Endometrium (tissue), 2 donors: ENCODE measurements around the gene GNG7.
"Not testable (repeated sequence)": the region's sequence is repeated elsewhere in the genome, so short reads cannot be mapped to it uniquely, and the experiment has no call there.

Experiments
- FAIRE-seq: peaks from 2 replicates; lab custom pipeline; 2012; peaks lifted over from hg19 to GRCh38; lab: Jason Lieb, UNC
- donor health status: control.
- donor health status: control.

The GNG7 gene

DNA sequence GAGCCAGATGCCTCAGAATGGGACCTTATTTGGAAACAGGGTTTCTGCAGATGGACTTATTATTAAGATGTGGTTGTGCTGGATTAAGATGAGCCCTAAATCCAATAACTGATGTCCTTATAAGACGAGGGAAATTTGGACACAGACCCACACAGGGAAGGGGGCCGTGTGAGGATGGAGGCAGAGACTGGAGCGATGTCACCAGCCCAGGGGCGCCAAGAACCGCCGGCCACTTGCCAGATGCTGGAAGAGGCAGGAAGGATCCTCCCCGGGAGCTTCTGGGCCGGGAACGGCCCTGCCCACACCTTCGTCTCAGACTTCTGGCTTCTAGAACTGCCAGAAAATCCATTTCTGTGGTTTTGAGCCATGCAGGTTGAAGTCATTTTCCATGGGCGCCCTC lies 26.6 kb downstream of the GNG7 start:
- no peak for FAIRE-seq

GRCh38 chr19:2670217-2670616 lies 32.3 kb downstream of the GNG7 start:
- FAIRE-seq = no peak

DNA sequence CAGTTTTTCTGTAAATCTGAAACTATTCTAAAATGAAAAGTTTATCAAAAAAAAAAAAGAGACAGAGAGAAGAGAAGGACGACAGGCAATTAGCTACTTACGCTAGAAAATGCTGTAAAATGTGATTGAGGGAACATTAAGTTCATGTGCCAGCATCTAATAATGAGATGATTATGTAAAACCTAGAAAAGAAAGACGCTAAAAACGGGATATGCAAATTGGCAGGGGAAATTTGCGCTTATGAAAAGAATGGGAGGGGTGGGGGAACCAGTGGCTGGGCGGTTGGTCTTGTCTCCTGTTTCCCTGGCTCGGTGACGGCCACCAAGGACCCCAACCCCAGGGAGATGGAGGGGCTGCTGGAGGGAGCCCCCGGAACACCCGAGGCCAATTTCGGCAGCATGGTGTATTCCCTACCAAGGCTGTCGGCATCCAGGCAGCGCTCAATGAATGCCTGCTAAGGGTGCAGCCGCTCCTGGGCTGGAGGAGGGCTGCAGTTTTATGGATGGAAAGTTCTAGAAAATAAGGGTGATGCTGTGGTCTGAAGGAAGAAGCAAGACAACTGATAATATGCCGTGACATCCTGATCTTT lies 34.2 kb downstream of the GNG7 start:
- no peak for FAIRE-seq

DNA sequence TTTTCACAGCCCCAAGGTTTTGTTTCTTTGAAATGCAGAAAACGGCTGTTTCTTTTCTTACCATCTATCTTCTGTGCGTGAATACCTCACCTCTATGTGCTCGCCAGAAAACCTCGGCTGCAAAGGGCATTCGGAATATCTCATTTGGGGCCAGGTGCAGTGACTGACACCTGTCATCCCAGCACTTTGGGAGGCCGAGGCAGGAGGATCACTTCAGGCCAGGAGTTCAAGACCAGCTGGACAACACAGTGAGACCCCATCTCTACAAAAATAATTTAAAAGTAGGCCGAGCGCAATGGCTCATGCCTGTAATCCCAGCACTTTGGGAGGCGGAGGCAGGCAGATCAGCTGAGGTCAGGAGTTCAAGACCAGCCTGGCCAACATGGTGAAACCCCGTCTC lies 35.1 kb downstream of the GNG7 start:
- not testable (repeated sequence) for FAIRE-seq

DNA sequence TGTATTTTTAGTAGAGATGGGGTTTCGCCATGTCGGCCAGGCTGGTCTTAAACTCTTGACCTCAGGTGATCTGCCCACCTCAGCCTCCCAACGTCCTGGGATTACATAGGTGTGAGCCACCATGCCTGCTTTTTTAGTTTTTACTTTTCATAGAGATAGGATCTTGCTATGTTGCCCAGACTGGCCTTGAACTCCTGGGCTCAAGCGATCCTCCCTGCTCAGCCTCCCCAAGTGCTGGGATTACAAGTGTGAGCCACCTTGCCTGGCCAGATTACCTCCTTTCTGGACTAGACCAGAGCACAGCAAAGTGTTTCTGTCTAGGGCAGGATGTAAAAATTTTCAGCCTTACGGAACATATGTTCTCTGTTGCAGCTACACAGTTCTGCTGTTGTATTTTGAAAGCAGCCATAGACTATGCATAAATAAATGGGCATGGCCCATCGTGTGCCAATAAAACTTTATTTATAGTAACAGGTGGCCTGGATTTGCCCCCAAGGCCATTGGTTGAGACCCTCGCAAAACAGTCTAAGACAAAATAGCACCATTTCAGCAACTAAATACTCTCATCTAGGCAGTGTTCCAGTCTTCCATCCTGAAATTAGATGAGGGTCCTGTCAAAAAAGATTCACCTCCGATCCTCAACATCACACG lies 36.0 kb downstream of the GNG7 start:
- FAIRE-seq = no peak

DNA sequence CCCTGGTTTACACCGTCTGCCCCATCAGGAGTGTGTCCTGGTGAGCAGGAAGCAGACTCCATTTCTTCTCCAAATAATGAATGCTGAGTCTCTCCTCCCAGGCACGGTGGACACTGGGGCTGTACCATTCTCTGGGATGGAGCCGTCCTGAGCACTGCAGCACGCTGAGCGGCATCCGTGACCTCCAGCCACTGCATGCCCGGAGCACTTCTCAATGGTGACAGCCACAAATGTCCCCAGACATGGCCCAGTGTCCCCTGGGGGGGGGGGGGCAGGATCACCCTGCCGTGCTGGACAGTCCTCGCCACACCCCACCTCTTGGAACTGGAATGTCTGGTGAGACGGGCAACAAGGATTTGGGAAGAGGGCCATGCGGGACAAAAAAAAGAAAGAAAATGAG lies 37.4 kb downstream of the GNG7 start:
- no peak for FAIRE-seq

DNA sequence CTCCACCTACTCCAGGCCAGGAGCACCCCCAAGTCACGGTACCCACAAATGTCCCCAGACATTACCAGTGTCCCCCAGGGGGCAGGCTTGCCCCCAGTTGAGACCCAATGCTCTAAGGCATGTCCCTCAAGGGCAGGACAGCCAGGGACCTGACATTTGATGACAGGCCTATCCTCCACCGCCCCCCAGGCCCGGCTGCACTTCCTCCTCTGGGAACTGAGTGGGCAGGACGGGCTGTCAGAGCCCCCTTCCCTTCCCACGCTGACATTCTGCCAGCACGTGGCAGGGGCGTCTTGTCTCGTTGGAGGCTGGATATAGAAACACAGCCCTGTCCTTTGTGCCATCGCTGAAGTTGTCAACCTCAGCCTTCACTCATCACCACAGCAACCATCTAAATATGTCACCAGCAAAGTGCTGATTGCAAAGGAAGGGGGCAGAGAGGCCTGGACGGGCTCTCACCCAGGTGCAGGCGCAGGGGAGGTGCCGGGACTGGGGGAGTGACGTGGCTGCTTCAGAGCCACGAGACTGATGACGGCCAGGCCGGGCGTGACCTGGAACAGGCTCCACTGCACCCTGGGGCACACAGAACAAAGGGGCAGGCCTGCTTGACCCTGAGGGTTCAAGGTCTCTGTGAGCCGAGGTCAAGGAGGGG lies 38.4 kb downstream of the GNG7 start:
- no peak for FAIRE-seq

- FAIRE-seq = no peak
Measured at GRCh38 chr19:2661615-2662014, 40.9 kb downstream of the GNG7 start.

GRCh38 chr19:2659856-2660432 lies 42.5 kb downstream of the GNG7 start:
- no peak for FAIRE-seq

- FAIRE-seq = no peak
Measured at GRCh38 chr19:2656533-2656932, 46.0 kb downstream of the GNG7 start.

DNA sequence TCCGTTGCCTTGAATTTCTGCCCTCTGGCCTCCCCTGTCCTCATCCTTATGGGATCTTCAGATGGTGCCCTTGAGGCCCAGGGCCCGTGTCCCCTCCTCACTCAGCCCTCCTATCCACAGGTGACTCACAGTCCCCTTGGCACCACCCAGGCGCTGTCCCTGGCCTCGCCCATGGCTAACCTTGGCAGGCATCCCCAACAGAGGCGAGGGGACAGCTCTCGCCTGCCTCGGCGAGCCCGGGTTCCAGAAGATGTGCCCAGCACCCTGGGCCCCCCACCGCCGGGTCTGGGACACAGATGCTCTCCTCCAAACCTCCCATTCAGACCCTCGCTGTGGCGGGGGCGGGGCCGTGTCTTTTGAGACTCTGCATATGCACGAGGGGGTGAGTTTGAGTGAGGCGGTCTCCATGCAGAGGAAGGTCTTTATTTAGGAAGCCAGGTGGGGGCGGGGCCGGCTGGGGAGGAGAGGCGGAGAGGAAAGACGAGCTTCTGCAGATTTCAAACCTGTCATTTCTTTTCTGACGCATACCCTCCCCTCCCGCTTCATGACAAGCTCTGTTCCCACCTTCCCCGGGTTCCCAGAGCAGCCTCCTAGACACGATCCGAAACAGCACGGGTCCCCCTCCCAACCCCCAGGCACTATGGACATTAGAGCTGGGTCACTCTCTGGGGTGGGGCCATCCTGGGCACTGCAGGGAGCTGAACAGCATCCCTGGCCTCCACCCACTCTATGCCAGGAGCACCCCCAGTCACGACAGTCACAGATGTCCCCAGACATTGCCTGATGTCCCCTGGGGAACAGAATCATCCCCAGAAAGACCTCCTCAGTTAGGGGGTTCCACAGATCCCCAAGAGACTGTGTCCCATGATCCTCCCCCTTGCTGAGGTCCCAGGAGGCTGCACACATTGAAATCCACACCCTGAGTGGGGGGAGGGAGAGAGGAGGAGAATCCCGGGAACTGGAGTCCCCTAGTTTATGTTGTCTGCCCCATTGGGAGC lies 48.5 kb downstream of the GNG7 start:
- FAIRE-seq = no peak

- no peak for FAIRE-seq
Measured at GRCh38 chr19:2653218-2653617, 49.3 kb downstream of the GNG7 start.

DNA sequence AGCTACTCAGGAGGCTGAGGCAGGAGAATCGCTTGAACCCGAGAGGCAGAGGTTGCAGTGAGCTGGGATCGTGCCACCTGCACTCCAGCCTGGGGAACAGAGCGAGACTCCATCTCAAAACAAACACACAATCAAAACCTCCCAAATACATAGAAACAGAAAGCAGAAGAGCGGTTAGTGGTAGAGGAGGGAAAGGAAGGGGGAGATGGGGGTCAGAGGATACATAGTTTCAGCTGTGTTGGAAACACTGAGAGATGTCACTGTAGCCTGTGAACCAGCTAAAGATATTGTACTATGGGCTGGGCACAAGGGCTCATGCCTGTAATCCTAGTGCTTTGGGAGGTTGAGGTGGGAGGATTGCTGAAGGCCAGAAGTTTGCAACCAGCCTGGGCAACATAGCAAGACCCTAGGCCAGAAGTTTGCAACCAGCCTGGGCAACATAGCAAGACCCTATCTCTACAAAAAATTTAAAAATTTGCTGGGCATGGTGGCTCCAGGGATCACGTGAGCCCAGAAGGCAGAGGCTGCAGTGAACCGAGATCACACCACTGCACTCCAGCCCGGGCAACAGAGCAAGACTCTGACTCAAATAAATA lies 49.9 kb downstream of the GNG7 start:
- no peak for FAIRE-seq

GRCh38 chr19:2651002-2651733 lies 51.3 kb downstream of the GNG7 start:
- FAIRE-seq = not testable (repeated sequence)

- no peak for FAIRE-seq
Measured at GRCh38 chr19:2650515-2650914, 52.0 kb downstream of the GNG7 start.

DNA sequence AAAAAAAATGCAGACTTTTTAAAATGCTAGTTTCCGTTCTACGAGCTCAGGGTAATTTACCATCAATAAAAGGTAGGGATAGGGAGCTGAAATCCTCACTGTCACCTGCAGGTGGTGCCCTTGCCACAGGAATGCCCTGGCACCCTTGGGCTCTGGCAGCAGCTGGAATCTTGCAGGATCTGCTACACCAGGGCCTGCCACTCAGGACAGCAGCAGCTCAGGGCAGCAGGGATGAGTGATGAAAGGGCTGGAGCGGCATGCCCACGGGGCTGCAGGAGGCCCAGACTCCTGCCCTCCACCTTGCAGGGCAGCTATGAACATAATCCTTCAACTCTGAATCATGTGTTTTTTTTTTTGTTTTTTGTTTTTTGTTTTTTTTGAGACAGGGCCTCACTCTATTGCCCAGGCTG lies 54.0 kb downstream of the GNG7 start:
- FAIRE-seq = no peak

DNA sequence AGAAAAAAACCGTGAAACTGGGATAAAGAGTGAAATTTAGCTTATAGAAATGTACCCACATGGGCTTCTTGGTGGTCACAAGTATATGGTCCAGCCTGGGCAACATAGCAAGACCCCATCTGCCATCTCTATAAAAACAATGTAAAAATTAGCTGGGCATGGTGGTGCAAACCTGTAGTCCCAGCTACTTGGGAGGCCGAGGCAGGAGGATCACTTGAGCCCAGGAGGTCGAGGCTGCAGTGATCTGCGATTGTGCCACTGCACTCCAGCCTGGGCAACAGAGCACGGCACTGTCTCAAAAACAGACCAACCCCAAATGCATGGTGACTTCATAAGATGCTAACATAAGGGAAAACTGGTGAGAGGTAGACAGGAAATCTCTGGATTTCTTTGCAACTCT lies 54.4 kb downstream of the GNG7 start:
- FAIRE-seq = no peak

GRCh38 chr19:2646866-2647535 lies 55.5 kb downstream of the GNG7 start:
- FAIRE-seq = no peak

- no peak for FAIRE-seq
Measured at GRCh38 chr19:2645826-2646225, 56.7 kb downstream of the GNG7 start.

DNA sequence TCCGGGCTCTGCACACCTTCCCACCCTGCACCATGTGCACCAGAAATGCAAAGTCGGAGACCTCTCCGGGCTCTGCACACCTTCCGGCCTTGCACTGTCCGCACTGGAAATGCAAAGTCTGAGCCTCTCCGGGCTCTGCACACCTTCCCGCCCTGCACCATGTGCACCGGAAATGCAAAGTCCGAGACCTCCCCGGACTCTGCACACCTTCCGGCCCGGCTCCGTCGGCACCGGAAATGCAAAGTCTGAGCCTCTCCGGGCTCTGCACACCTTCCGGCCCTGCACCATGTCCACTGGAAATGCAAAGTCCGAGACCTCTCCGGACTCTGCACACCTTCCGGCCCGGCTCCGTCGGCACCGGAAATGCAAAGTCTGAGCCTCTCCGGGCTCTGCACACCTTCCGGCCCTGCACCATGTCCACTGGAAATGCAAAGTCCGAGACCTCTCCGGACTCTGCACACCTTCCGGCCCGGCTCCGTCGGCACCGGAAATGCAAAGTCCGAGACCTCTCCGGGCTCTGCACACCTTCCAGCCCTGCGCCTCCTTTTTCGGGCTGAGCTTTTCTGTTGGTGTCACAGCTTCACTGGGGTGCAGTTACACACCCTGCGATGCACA lies 59.3 kb downstream of the GNG7 start:
- FAIRE-seq = not testable (repeated sequence)
